Keratinocyte (primary cell): ENCODE measurements around the gene NT5DC3. TPM values are rescaled to one million over a fixed set of nuclear protein-coding genes. Genes with fewer than 3 reads are reported as not detected.

Experiments used
- DNase-seq: peaks from one replicate; pipeline ENCODE4 v3.0.0-alpha.2; 2011; ENCODE audit warnings: low read depth, missing footprints, low spot score
- FAIRE-seq: peaks from 2 replicates; lab custom pipeline; 2011; peaks lifted over from hg19 to GRCh38; lab: Jason Lieb, UNC
- H2AFZ ChIP-seq: 2 replicates; pipeline ENCODE4 v1.6.0; 2012; ENCODE audit warnings: low read length, control low read depth, inconsistent platforms; ENCODE audit not compliant: control insufficient read depth
- H3K27ac ChIP-seq: 2 replicates; pipeline ENCODE4 v1.5.1; 2011; ENCODE audit warnings: low read length; ENCODE audit not compliant: control insufficient read depth, insufficient read depth
- H3K27me3 ChIP-seq: 3 replicates; pipeline ENCODE4 v1.6.0; 2011; ENCODE audit warnings: low read length; ENCODE audit not compliant: control insufficient read depth, insufficient read depth; ENCODE audit errors: extremely low read depth
- H3K36me3 ChIP-seq, 2 experiments: 2 replicates in 1 of 2; 3 replicates in 1 of 2; pipeline ENCODE4 v1.5.1; 2011; ENCODE audit warnings: low read length in 2 of 2, mild to moderate bottlenecking in 1 of 2; ENCODE audit not compliant: control insufficient read depth in 2 of 2, insufficient read depth in 2 of 2; ENCODE audit errors: extremely low read depth in 1 of 2
- H3K4me1 ChIP-seq: 3 replicates; pipeline ENCODE4 v1.5.1; 2011; ENCODE audit warnings: low read length; ENCODE audit not compliant: control insufficient read depth, insufficient read depth; ENCODE audit errors: extremely low read depth
- H3K4me2 ChIP-seq: 3 replicates; pipeline ENCODE4 v1.6.0; 2011; ENCODE audit warnings: low read depth, low read length; ENCODE audit not compliant: control insufficient read depth, insufficient read depth; ENCODE audit errors: extremely low read depth
- H3K4me3 ChIP-seq, 3 experiments: fragments of 200-600 bp in 1 of 3; sonication (generic) in 1 of 3; 2 replicates in 2 of 3; 3 replicates in 1 of 3; pipeline ENCODE4 v1.5.1; 2011 to 2016; ENCODE audit warnings: low read length in 3 of 3, mild to moderate bottlenecking in 3 of 3, control low read depth in 2 of 3, inconsistent platforms in 1 of 3, low read depth in 1 of 3, mixed read lengths in 1 of 3, mixed run types in 1 of 3, moderate library complexity in 1 of 3; ENCODE audit not compliant: control insufficient read depth in 2 of 3, insufficient read depth in 2 of 3; ENCODE audit errors: extremely low read depth in 1 of 3
- H3K79me2 ChIP-seq: 2 replicates; pipeline ENCODE4 v1.6.0; 2012; ENCODE audit warnings: low read length; ENCODE audit not compliant: control insufficient read depth, insufficient read depth
- H3K9ac ChIP-seq: 3 replicates; pipeline ENCODE4 v1.6.0; 2011; ENCODE audit warnings: low read length; ENCODE audit not compliant: control insufficient read depth, insufficient read depth; ENCODE audit errors: extremely low read depth
- H3K9me1 ChIP-seq: 3 replicates; pipeline ENCODE4 v1.6.0; 2011; ENCODE audit warnings: low read length; ENCODE audit not compliant: control insufficient read depth, insufficient read depth; ENCODE audit errors: extremely low read depth
- H3K9me3 ChIP-seq: 2 replicates; pipeline ENCODE4 v1.5.1; 2012; ENCODE audit warnings: low read depth, low read length; ENCODE audit not compliant: control insufficient read depth
- H4K20me1 ChIP-seq: 3 replicates; pipeline ENCODE4 v1.6.0; 2011; ENCODE audit warnings: low read length; ENCODE audit not compliant: control insufficient read depth, insufficient read depth; ENCODE audit errors: extremely low read depth
- EZH2 ChIP-seq: IDR thresholded peaks from one replicate; pipeline ENCODE4 v1.6.1; 2012; ENCODE audit warnings: inconsistent platforms, mild to moderate bottlenecking, low read length, moderate library complexity
- dilution Hi-C: fragments of 300-500 bp; cut with MboI; formaldehyde crosslinking; loops from one replicate; pipeline ENCODE4 v1.7.0; 2020; ENCODE audit warnings: low sequenced_read_pairs; ENCODE audit not compliant: extremely low pct_ligation_motif_present
- polyA plus RNA-seq, 5 experiments: library from polyadenylated mRNA; depleted of rRNA in 3 of 5; stranded (reverse) in 3 of 5; stranded (forward) in 1 of 5; unstranded in 1 of 5; fragments of >200 nt; gene quantifications; 1 replicate in 1 of 5; 2 replicates in 3 of 5; 3 replicates in 1 of 5; pipeline versions ENCODE4 v1.2.1 to v1.2.3, GENCODE V29; 2011 to 2012; ENCODE audit warnings: missing spikeins in 2 of 5, low read depth in 1 of 5, low replicate concordance in 1 of 5
- TF ChIP-seq, protein P1 (sequence below), 3 experiments: IDR thresholded peaks in 1 of 3; conservative IDR thresholded peaks in 1 of 3; optimal IDR thresholded peaks in 1 of 3; 2 replicates in 2 of 3; 3 replicates in 1 of 3; pipeline versions ENCODE3 to v1.5.1; 2011; ENCODE audit warnings: low read length in 3 of 3, mild to moderate bottlenecking in 3 of 3, moderate library complexity in 2 of 3, control low read depth in 1 of 3, inconsistent platforms in 1 of 3; ENCODE audit not compliant: insufficient read depth in 2 of 3; ENCODE audit errors: extremely low read depth in 1 of 3

The NT5DC3 gene
- polyA plus RNA-seq, 1 donor (not counting 4 experiments of a cell fraction or from before 2014, with no cell fraction given), result 12.8 TPM

DNA sequence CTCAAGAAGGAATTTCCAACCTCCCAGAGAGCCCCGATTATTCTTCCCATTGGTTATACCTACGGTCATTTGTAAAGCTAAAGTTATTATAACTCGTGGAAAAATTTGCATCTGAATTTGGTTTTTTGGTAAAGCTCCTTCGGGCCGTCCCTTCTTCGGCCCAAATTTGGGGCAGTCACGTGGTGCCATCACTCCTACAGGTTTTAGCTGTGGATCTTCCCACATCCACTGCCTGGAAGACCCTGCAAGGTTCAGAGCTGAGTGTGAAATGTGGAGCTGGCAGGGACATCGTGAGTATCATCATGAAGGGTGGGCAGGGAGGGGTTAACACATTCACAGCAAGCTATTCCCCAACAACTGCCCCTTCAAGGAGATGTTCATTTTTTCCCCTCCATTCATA, 105.7 kb downstream of the NT5DC3 start:
- H3K79me2 ChIP-seq, result no peaks in the 10 kb centered on the region
- H3K27me3 ChIP-seq, result no peaks in the 10 kb centered on the region
- TF ChIP-seq EZH2, result no peak
- TF ChIP-seq, protein P1, sequence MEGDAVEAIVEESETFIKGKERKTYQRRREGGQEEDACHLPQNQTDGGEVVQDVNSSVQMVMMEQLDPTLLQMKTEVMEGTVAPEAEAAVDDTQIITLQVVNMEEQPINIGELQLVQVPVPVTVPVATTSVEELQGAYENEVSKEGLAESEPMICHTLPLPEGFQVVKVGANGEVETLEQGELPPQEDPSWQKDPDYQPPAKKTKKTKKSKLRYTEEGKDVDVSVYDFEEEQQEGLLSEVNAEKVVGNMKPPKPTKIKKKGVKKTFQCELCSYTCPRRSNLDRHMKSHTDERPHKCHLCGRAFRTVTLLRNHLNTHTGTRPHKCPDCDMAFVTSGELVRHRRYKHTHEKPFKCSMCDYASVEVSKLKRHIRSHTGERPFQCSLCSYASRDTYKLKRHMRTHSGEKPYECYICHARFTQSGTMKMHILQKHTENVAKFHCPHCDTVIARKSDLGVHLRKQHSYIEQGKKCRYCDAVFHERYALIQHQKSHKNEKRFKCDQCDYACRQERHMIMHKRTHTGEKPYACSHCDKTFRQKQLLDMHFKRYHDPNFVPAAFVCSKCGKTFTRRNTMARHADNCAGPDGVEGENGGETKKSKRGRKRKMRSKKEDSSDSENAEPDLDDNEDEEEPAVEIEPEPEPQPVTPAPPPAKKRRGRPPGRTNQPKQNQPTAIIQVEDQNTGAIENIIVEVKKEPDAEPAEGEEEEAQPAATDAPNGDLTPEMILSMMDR (optimal IDR thresholded peaks at IDR 0.05 in 1 of 3, IDR thresholded peaks at IDR 0.05 in 1 of 3, conservative IDR thresholded peaks at IDR 0.05 in 1 of 3; ENCODE audit: extremely low read depth in 1 of 3, insufficient read depth in 2 of 3, low read length in 3 of 3), result no peak
- H3K27ac ChIP-seq, result no peak overlapping the region
- H3K9me3 ChIP-seq, result no peaks in the 10 kb centered on the region
- FAIRE-seq, result no peak
- no peak overlapping the region for H3K4me2 ChIP-seq
- no peaks in the 10 kb centered on the region for H3K36me3 ChIP-seq
- no peaks in the 10 kb centered on the region for H3K9me1 ChIP-seq
- no peak overlapping the region for H3K9ac ChIP-seq
- H3K4me1 ChIP-seq, result no peaks in the 10 kb centered on the region
- H2AFZ ChIP-seq, result no peak overlapping the region
- H4K20me1 ChIP-seq, result no peaks in the 10 kb centered on the region
- no peak overlapping the region for H3K4me3 ChIP-seq
- DNase-seq, result no peak
- dilution Hi-C loops, result no loop called here

DNA sequence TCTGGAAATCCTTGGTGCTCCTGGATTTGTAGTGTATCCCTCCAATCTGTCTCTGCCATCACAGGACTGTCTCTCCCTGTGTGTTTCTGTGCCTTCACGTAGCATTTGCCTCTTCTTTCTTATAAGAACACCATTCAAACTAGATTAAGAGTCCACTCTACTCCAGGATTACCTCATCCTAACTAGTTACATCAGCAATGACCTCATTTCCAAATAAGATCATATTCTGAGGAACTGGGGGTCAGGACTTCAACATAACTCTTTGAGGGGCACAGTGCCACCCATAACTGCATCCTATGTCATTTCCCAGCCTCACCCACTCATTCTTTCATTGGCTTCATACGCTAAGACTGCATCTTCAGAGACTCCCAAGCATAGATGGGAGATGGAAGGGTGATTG, 106.2 kb downstream of the NT5DC3 start:
- H3K27me3 ChIP-seq, result no peaks in the 10 kb centered on the region
- no peak overlapping the region for H3K27ac ChIP-seq
- DNase-seq, result no peak
- H3K79me2 ChIP-seq, result no peaks in the 10 kb centered on the region
- no peaks in the 10 kb centered on the region for H4K20me1 ChIP-seq
- H3K36me3 ChIP-seq, result no peaks in the 10 kb centered on the region
- H3K9me3 ChIP-seq, result no peaks in the 10 kb centered on the region
- dilution Hi-C loops, result no loop called here
- TF ChIP-seq, protein P1 (optimal IDR thresholded peaks at IDR 0.05 in 1 of 3, IDR thresholded peaks at IDR 0.05 in 1 of 3, conservative IDR thresholded peaks at IDR 0.05 in 1 of 3; ENCODE audit: extremely low read depth in 1 of 3, insufficient read depth in 2 of 3, low read length in 3 of 3), result no peak
- TF ChIP-seq EZH2, result no peak
- H2AFZ ChIP-seq, result no peak overlapping the region
- no peaks in the 10 kb centered on the region for H3K9me1 ChIP-seq
- H3K4me2 ChIP-seq, result no peak overlapping the region
- H3K9ac ChIP-seq, result no peak overlapping the region
- no peak overlapping the region for H3K4me3 ChIP-seq
- H3K4me1 ChIP-seq, result no peaks in the 10 kb centered on the region
- FAIRE-seq, result no peak
